ENCODE data around the gene CZIB.

The CZIB gene

GRCh38 chr1:53220171-53220961, at the start of gene CZIB:
Gene CZIB (minus strand): TSS chr1:53220634. CDS start chr1:53220575, 59 bp downstream.
- DNase-seq (ENCODE audit: low read depth): peak; percentile 91
- peak within 1 kb of the TSS; percentile 81 for H3K4me3 ChIP-seq (ENCODE audit: low read depth, low read length)
- TF ChIP-seq CTCF (conservative IDR thresholded peaks at IDR 0.05; ENCODE audit: low read depth, low read length): no peak

GRCh38 chr1:53270107-53270506, 49.7 kb upstream of the CZIB start:
- H3K4me3 ChIP-seq (ENCODE audit: low read depth, low read length): no peak overlapping the region
- no peak for DNase-seq (ENCODE audit: low read depth)
- TF ChIP-seq CTCF (conservative IDR thresholded peaks at IDR 0.05; ENCODE audit: low read depth, low read length): no peak

- no peak for DNase-seq (ENCODE audit: low read depth)
- no peak overlapping the region for H3K4me3 ChIP-seq (ENCODE audit: low read depth, low read length)
- no peak for TF ChIP-seq CTCF (conservative IDR thresholded peaks at IDR 0.05; ENCODE audit: low read depth, low read length)
Observed at GRCh38 chr1:53267761-53268160, 47.3 kb upstream of the CZIB start.

GRCh38 chr1:53266038-53266437, 45.6 kb upstream of the CZIB start:
- peak; percentile 54 for TF ChIP-seq CTCF (conservative IDR thresholded peaks at IDR 0.05; ENCODE audit: low read depth, low read length)
- DNase-seq (ENCODE audit: low read depth): peak; percentile 32
- no peak overlapping the region for H3K4me3 ChIP-seq (ENCODE audit: low read depth, low read length)

- H3K4me3 ChIP-seq (ENCODE audit: low read depth, low read length): no peak overlapping the region
- DNase-seq (ENCODE audit: low read depth): no peak
- TF ChIP-seq CTCF (conservative IDR thresholded peaks at IDR 0.05; ENCODE audit: low read depth, low read length): no peak
Observed at GRCh38 chr1:53265581-53265980, 45.1 kb upstream of the CZIB start.

GRCh38 chr1:53264048-53264447, 43.6 kb upstream of the CZIB start:
- TF ChIP-seq CTCF (conservative IDR thresholded peaks at IDR 0.05; ENCODE audit: low read depth, low read length): no peak
- DNase-seq (ENCODE audit: low read depth): no peak
- H3K4me3 ChIP-seq (ENCODE audit: low read depth, low read length): no peak overlapping the region

- no peak overlapping the region for H3K4me3 ChIP-seq (ENCODE audit: low read depth, low read length)
- TF ChIP-seq CTCF (conservative IDR thresholded peaks at IDR 0.05; ENCODE audit: low read depth, low read length): no peak
- no peak for DNase-seq (ENCODE audit: low read depth)
Observed at GRCh38 chr1:53262000-53262399, 41.6 kb upstream of the CZIB start.

All from choroid plexus epithelial cell (primary cell).